BE2C (cell line): Measurements from ENCODE around the gene RAI2.

Source experiments
- DNase-seq: peaks from one replicate; pipeline ENCODE4 v3.0.0-alpha.2; 2020
- H3K27me3 ChIP-seq: fragments of 250-450 bp; sonication (Bioruptor Pico); 2 replicates; pipeline ENCODE4 v1.5.1; 2020; ENCODE audit warnings: mild to moderate bottlenecking
- H3K36me3 ChIP-seq: fragments of 250-450 bp; sonication (Bioruptor Pico); 2 replicates; pipeline ENCODE4 v1.5.1; 2020; ENCODE audit warnings: mild to moderate bottlenecking
- H3K4me1 ChIP-seq: fragments of 250-450 bp; sonication (Bioruptor Pico); 2 replicates; pipeline ENCODE4 v1.5.1; 2020
- H3K4me3 ChIP-seq: 2 replicates; pipeline ENCODE4 v1.5.1; 2011; ENCODE audit warnings: low read depth, low read length
- H3K9me3 ChIP-seq: fragments of 250-450 bp; sonication (Bioruptor Pico); 2 replicates; pipeline ENCODE4 v1.5.1; 2020
- TF ChIP-seq, protein P1 (sequence below): IDR thresholded peaks from 2 replicates; pipeline ENCODE4 v1.5.1; 2012; ENCODE audit warnings: mild to moderate bottlenecking, low read depth, low read length

RAI2 gene

DNA sequence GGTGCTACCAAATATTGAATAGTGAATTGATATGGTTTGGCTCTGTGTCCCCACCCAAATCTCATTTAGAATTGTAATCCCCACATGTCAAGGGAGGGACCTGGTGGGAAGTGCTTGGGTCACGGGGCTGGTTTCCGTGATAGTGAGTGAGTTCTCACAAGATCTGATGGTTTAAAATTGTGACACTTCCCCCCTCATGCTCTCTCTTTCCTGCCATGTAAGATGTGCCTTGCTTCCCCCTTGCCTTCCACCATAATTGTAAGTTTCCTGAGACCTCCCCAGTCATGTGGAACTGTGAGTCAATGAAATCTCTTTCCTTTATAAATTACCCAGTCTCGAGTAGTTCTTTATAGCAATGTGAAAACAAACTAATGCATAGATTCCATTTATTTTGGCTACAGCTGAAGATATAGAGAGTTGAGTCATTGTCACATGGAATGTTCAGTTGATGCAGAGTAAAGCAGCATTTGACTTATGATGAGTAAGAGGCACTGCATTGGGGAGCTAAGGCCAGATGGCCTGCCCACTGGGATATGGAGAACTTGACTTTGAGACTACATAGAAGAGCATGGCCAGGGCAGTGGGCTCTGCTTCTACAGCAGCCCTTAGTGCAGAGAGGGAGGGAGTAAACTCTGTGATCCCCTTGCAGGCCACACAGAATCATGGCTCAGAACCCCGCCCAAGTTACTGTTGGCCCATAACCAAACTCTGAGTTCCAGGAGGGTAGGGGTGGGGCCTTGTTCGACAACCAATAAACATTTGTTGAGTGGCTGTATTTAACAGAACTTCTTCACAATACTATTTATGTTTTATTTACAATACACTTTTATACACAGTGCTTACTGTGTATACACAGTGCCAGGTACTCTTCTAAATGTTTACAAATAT, 34.2 kb downstream of the RAI2 start:
- no peak for DNase-seq
- Histone ChIP-seq H3K4me1 (no peaks in the 10 kb centered on the region), H3K36me3 (no peaks in the 10 kb centered on the region), H3K4me3 (no peak overlapping the region), H3K27me3 (no peaks in the 10 kb centered on the region), H3K9me3 (no peaks in the 10 kb centered on the region)
- TF ChIP-seq, protein P1, sequence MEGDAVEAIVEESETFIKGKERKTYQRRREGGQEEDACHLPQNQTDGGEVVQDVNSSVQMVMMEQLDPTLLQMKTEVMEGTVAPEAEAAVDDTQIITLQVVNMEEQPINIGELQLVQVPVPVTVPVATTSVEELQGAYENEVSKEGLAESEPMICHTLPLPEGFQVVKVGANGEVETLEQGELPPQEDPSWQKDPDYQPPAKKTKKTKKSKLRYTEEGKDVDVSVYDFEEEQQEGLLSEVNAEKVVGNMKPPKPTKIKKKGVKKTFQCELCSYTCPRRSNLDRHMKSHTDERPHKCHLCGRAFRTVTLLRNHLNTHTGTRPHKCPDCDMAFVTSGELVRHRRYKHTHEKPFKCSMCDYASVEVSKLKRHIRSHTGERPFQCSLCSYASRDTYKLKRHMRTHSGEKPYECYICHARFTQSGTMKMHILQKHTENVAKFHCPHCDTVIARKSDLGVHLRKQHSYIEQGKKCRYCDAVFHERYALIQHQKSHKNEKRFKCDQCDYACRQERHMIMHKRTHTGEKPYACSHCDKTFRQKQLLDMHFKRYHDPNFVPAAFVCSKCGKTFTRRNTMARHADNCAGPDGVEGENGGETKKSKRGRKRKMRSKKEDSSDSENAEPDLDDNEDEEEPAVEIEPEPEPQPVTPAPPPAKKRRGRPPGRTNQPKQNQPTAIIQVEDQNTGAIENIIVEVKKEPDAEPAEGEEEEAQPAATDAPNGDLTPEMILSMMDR, result no peak

DNA sequence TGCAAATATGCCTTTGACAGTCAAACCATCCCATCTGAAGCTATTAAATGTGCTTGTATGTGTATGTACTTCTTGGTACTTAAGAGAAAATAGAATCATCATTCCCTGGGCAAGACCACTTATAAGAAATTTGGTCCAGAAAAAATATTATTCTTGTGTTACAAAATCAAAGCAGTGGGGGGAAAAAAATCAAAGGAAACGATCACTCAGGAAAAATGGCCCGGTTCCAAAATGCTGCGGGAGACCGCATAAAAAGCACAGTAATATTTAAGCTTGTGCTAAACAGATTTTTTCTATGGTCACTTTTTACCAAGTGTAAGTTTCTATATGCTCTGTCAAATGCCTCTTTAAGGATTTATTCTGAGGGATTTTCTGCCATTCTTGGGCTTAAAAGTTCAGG, 36.1 kb downstream of the RAI2 start:
- Histone ChIP-seq H3K27me3 (no peaks in the 10 kb centered on the region), H3K36me3 (no peaks in the 10 kb centered on the region), H3K9me3 (no peaks in the 10 kb centered on the region), H3K4me3 (no peak overlapping the region), H3K4me1 (no peaks in the 10 kb centered on the region)
- DNase-seq, result no peak
- TF ChIP-seq, protein P1, result no peak

DNA sequence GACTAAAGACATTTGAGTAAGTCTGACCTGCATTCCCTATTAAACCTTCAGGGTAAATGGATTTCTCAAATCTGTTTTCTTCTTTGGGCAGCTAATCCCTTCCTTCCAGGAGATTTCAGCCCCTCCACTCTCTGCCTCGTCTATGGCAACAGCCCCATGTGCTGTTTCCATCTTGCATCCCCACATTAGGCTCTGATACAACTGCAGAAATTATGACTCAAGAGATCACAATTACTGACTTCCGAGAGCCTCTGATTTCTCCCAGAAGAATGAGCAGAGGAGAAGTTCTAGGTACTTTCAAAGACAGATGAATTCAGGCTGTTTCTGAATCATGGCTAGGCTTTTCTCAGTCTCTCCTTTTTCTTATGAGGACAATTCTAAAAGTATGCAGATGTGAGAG, 38.7 kb downstream of the RAI2 start:
- no peaks in the 10 kb centered on the region for H3K4me1 ChIP-seq
- H3K36me3 ChIP-seq, result no peaks in the 10 kb centered on the region
- H3K27me3 ChIP-seq, result no peaks in the 10 kb centered on the region
- TF ChIP-seq, protein P1, result no peak
- DNase-seq, result no peak
- no peaks in the 10 kb centered on the region for H3K9me3 ChIP-seq
- H3K4me3 ChIP-seq, result no peak overlapping the region

DNA sequence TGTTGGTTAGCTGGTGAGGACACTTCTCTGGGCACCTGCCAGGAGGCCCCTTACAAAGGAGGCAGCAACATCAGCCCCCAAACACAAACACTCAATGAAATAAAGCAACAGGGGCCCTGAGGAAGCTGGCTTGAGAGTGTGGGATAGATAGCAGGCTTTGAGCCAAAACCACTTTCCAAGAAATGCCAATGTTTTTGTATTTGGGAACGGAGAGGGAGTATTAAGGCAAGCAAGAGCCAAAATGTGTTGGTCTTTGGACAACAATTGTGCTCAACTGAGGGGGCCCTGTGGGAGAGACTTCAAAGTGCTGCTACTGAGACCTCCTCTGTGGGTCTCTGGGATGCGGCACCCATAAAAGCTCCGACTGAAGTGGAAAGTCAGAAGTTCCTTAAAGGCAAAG, 41.0 kb downstream of the RAI2 start:
- TF ChIP-seq, protein P1, result no peak
- no peaks in the 10 kb centered on the region for H3K27me3 ChIP-seq
- H3K36me3 ChIP-seq, result no peaks in the 10 kb centered on the region
- no peak for DNase-seq
- no peaks in the 10 kb centered on the region for H3K4me1 ChIP-seq
- H3K9me3 ChIP-seq, result no peaks in the 10 kb centered on the region
- H3K4me3 ChIP-seq, result no peak overlapping the region

DNA sequence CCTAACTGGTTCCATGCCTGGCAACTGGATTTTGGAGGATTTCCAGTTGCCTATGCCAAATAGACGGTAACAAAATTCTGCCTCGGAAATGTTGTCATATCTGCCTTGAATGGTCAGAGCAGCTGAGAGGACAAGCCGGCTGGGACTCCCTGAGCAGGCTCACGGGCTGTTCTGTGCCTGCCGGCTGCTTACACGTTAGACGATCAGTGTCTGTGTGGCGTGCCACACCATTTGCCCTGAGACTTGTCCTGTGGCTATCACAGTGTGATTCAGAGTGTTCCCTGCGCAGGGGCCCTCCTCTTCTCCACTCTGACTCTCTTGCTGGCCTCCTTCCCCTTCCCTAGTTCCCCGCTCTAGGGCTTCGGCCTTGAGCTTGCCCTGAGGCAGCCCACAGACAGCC, 42.4 kb downstream of the RAI2 start:
- no peaks in the 10 kb centered on the region for H3K27me3 ChIP-seq
- no peak overlapping the region for H3K4me3 ChIP-seq
- no peaks in the 10 kb centered on the region for H3K4me1 ChIP-seq
- DNase-seq, result no peak
- H3K9me3 ChIP-seq, result no peaks in the 10 kb centered on the region
- TF ChIP-seq, protein P1, result no peak
- H3K36me3 ChIP-seq, result no peaks in the 10 kb centered on the region

DNA sequence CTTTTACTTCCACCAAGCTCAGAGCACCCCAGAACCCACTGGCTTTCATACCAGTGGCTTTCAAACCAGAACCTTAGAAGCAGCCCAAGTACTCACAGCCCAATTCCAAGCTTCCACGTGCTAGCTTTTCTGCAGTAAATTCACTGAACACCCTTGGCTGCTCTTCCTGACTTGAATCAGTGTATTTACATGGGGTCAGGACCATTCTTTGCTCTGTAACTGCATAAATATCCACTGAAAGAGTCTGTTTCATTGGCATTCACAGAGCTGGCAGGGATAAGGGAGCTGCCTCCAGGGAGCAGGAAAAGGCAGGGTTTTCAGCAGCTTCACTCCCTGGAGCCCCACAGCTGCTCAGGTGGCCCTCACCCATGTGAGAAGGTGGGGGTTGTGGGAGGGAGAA, 43.8 kb downstream of the RAI2 start:
- Histone ChIP-seq H3K4me1 (no peaks in the 10 kb centered on the region), H3K36me3 (no peaks in the 10 kb centered on the region), H3K9me3 (no peaks in the 10 kb centered on the region), H3K4me3 (no peak overlapping the region), H3K27me3 (no peaks in the 10 kb centered on the region)
- DNase-seq, result no peak
- TF ChIP-seq, protein P1, result no peak
